DOHH2 (cell line): ENCODE data around the gene SPARC.

Experiments used
- CTCF ChIP-seq: fragments of 200-600 bp; sonication (generic); IDR thresholded peaks from one replicate; pipeline ENCODE4 v1.5.1; 2014; ENCODE audit warnings: antibody characterized with exemption, mild to moderate bottlenecking, low read depth, low read length; ENCODE audit not compliant: poor library complexity, severe bottlenecking
- EZH2phosphoT487 ChIP-seq: fragments of 200-600 bp; sonication (generic); IDR thresholded peaks from 2 replicates; pipeline ENCODE4 v1.6.1; 2017; ENCODE audit warnings: borderline replicate concordance, mild to moderate bottlenecking, antibody characterized with exemption, low read length, moderate library complexity, mixed read lengths

GRCh38 chr5:151656311-151656710 is 30.4 kb downstream of the SPARC start:
- no peak for TF ChIP-seq CTCF
- TF ChIP-seq EZH2phosphoT487 = no peak
